Measurements from ENCODE around the gene ZMIZ1. TPM values are rescaled to one million over a fixed set of nuclear protein-coding genes. Genes with fewer than 3 reads are reported as not detected.

The ZMIZ1 gene
- total RNA-seq, 1 experiment from 2014 or later, result 28.4 TPM

DNA sequence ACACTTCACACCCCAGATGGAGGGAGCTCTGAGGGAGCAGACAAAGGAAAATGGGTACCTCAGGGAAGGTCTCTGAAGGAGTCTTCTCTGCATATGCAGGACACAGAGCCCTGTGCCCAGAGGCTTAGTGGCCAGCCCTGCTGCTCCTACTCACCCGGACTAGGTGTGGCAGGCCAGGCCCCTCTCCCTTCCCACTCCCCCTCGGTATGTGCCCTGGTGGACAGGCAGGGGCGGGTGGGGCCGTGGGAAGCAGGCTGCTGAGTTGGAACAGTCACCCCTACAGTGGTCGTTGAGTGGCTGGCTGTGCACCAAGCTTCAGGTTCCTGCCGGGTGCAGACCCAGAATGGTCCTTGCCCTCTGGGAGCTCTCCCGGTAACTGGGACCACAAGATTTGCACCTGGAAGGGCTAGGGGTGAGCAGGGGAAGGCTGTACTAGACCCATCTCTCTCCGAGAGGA lies 68.6 kb downstream of the ZMIZ1 start:
- Histone ChIP-seq H3K9me2 (ENCODE audit: insufficient read depth) (no peaks in the 10 kb centered on the region), H3K79me2 (ENCODE audit: insufficient read depth, low read length) (no peaks in the 10 kb centered on the region), H3K4me3 (replicated peaks in 1 of 2; ENCODE audit: low read depth in 1 of 2, low read length in 2 of 2) (no peak overlapping the region), H3K4me2 (ENCODE audit: low read length) (no peak overlapping the region), H3K27me3 (ENCODE audit: insufficient read depth, low read length) (no peaks in the 10 kb centered on the region), H4K20me1 (ENCODE audit: insufficient read depth) (no peaks in the 10 kb centered on the region), H3K27ac (ENCODE audit: low read depth, low read length) (no peak overlapping the region), H2AFZ (ENCODE audit: low read depth, low read length, poor library complexity, severe bottlenecking) (no peak overlapping the region), H3K9ac (ENCODE audit: low read length) (no peak overlapping the region), H3K9me3 (ENCODE audit: control insufficient read depth in 1 of 2, insufficient read depth in 1 of 2, low read depth in 1 of 2, low read length in 2 of 2) (no peaks in the 10 kb centered on the region), H3K36me3 (ENCODE audit: control insufficient read depth in 1 of 2, insufficient read depth in 2 of 2, low read length in 2 of 2) (peaks cover 2 to 6% of the 10 kb centered on the region in 2 experiments; a peak in 2 of 4 replicates), H3K4me1 (ENCODE audit: control insufficient read depth in 1 of 2, insufficient read depth in 2 of 2, low read length in 2 of 2) (peaks cover 3 to 8% of the 10 kb centered on the region in 2 experiments; a peak in 2 of 4 replicates)
- ATAC-seq (no peak), DNase-seq (ENCODE audit: low read depth, low spot score) (no peak)
- TF ChIP-seq, protein P1, sequence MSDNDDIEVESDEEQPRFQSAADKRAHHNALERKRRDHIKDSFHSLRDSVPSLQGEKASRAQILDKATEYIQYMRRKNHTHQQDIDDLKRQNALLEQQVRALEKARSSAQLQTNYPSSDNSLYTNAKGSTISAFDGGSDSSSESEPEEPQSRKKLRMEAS (IDR thresholded peaks at IDR 0.05), result no peak
- TF ChIP-seq, protein P2, sequence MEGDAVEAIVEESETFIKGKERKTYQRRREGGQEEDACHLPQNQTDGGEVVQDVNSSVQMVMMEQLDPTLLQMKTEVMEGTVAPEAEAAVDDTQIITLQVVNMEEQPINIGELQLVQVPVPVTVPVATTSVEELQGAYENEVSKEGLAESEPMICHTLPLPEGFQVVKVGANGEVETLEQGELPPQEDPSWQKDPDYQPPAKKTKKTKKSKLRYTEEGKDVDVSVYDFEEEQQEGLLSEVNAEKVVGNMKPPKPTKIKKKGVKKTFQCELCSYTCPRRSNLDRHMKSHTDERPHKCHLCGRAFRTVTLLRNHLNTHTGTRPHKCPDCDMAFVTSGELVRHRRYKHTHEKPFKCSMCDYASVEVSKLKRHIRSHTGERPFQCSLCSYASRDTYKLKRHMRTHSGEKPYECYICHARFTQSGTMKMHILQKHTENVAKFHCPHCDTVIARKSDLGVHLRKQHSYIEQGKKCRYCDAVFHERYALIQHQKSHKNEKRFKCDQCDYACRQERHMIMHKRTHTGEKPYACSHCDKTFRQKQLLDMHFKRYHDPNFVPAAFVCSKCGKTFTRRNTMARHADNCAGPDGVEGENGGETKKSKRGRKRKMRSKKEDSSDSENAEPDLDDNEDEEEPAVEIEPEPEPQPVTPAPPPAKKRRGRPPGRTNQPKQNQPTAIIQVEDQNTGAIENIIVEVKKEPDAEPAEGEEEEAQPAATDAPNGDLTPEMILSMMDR (IDR thresholded peaks at IDR 0.05 in 2 of 3, conservative IDR thresholded peaks at IDR 0.05 in 1 of 3; ENCODE audit: borderline replicate concordance in 1 of 3, insufficient read depth in 1 of 3, low read depth in 2 of 3, low read length in 2 of 3), result no peak
- no peak for TF ChIP-seq TCF7L2 (IDR thresholded peaks at IDR 0.05; ENCODE audit: borderline replicate concordance, extremely low read depth, insufficient read depth, insufficient read length)
- no peak for TF ChIP-seq SIN3A (IDR thresholded peaks at IDR 0.05; ENCODE audit: low read depth)
- TF ChIP-seq ZFX (IDR thresholded peaks at IDR 0.05), result no peak
- CTCF ChIA-PET, result no interaction called here
- POLR2A ChIA-PET, result no interaction called here
- BruUV-seq (replicated peaks), result no TSS peak
- intact Hi-C loops (cut with micrococcal nuclease), result no loop called here
- RAD21 ChIA-PET (ENCODE audit: low non-redundant PET in 1 of 2, low total read pairs in 2 of 2, uncharacterized antibody in 2 of 2, unreplicated experiment in 2 of 2), result no interaction called here

DNA sequence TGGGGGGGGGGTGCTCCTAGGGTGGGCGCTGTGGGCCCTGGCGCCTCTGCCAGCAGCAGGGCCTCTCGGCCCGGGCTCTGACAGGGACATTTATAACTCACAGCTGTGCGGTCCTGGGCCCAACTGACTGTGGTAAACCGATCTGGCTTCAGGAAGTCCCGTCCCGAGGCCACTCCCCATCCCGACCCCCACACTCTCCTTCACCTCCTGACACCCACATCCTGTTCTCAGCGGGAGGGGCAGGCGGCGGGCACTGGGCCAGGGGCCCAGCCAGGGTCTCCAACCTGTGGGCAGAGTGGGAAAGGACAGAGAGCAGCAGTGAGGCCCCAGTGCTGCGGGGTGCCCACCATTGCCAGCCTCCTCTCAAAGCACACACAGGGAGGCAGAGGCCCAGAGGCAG lies 69.1 kb downstream of the ZMIZ1 start:
- RAD21 ChIA-PET (ENCODE audit: low non-redundant PET in 1 of 2, low total read pairs in 2 of 2, uncharacterized antibody in 2 of 2, unreplicated experiment in 2 of 2), result no interaction called here
- H3K27me3 ChIP-seq (ENCODE audit: insufficient read depth, low read length), result no peaks in the 10 kb centered on the region
- H3K27ac ChIP-seq (ENCODE audit: low read depth, low read length), result no peak overlapping the region
- peaks cover 3 to 8% of the 10 kb centered on the region in 2 experiments; a peak in 2 of 4 replicates for H3K4me1 ChIP-seq (ENCODE audit: control insufficient read depth in 1 of 2, insufficient read depth in 2 of 2, low read length in 2 of 2)
- no peak for DNase-seq (ENCODE audit: low read depth, low spot score)
- H3K4me3 ChIP-seq (replicated peaks in 1 of 2; ENCODE audit: low read depth in 1 of 2, low read length in 2 of 2), result no peak overlapping the region
- POLR2A ChIA-PET, result no interaction called here
- no peak overlapping the region for H3K4me2 ChIP-seq (ENCODE audit: low read length)
- no peak for ATAC-seq
- H3K9me2 ChIP-seq (ENCODE audit: insufficient read depth), result no peaks in the 10 kb centered on the region
- BruUV-seq (replicated peaks), result no TSS peak
- H3K79me2 ChIP-seq (ENCODE audit: insufficient read depth, low read length), result no peaks in the 10 kb centered on the region
- CTCF ChIA-PET, result no interaction called here
- no peak overlapping the region for H2AFZ ChIP-seq (ENCODE audit: low read depth, low read length, poor library complexity, severe bottlenecking)
- H4K20me1 ChIP-seq (ENCODE audit: insufficient read depth), result no peaks in the 10 kb centered on the region
- no peak for TF ChIP-seq POLR2AphosphoS5 (IDR thresholded peaks at IDR 0.05; ENCODE audit: low read depth, low read length)
- no peak for TF ChIP-seq TCF7L2 (IDR thresholded peaks at IDR 0.05; ENCODE audit: borderline replicate concordance, extremely low read depth, insufficient read depth, insufficient read length)
- TF ChIP-seq, protein P3, sequence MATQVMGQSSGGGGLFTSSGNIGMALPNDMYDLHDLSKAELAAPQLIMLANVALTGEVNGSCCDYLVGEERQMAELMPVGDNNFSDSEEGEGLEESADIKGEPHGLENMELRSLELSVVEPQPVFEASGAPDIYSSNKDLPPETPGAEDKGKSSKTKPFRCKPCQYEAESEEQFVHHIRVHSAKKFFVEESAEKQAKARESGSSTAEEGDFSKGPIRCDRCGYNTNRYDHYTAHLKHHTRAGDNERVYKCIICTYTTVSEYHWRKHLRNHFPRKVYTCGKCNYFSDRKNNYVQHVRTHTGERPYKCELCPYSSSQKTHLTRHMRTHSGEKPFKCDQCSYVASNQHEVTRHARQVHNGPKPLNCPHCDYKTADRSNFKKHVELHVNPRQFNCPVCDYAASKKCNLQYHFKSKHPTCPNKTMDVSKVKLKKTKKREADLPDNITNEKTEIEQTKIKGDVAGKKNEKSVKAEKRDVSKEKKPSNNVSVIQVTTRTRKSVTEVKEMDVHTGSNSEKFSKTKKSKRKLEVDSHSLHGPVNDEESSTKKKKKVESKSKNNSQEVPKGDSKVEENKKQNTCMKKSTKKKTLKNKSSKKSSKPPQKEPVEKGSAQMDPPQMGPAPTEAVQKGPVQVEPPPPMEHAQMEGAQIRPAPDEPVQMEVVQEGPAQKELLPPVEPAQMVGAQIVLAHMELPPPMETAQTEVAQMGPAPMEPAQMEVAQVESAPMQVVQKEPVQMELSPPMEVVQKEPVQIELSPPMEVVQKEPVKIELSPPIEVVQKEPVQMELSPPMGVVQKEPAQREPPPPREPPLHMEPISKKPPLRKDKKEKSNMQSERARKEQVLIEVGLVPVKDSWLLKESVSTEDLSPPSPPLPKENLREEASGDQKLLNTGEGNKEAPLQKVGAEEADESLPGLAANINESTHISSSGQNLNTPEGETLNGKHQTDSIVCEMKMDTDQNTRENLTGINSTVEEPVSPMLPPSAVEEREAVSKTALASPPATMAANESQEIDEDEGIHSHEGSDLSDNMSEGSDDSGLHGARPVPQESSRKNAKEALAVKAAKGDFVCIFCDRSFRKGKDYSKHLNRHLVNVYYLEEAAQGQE (IDR thresholded peaks at IDR 0.05; ENCODE audit: low read depth), result no peak
- intact Hi-C loops (cut with micrococcal nuclease), result no loop called here
- peaks cover 2 to 6% of the 10 kb centered on the region in 2 experiments; a peak in 2 of 4 replicates for H3K36me3 ChIP-seq (ENCODE audit: control insufficient read depth in 1 of 2, insufficient read depth in 2 of 2, low read length in 2 of 2)
- H3K9me3 ChIP-seq (ENCODE audit: control insufficient read depth in 1 of 2, insufficient read depth in 1 of 2, low read depth in 1 of 2, low read length in 2 of 2), result no peaks in the 10 kb centered on the region
- H3K9ac ChIP-seq (ENCODE audit: low read length), result no peak overlapping the region
